WTC11 (cell line): ENCODE data around the gene RPL38.

ENCODE experiments used
- CTCF ChIP-seq: fragments of 200-600 bp; IDR thresholded peaks from 2 replicates; pipeline ENCODE4 v1.8.0; 2022; ENCODE audit warnings: antibody characterized with exemption
- ESRRA ChIP-seq: sonication (generic); formaldehyde crosslinking; IDR thresholded peaks from 2 replicates; pipeline ENCODE4 v1.8.1; 2022; ENCODE audit warnings: mild to moderate bottlenecking, missing genetic modification reagents, borderline replicate concordance
- ETV6 ChIP-seq: sonication (generic); formaldehyde crosslinking; IDR thresholded peaks from 2 replicates; pipeline ENCODE4 v1.8.1; 2022; ENCODE audit warnings: mild to moderate bottlenecking, missing genetic modification reagents
- KAT7 ChIP-seq: sonication (generic); formaldehyde crosslinking; IDR thresholded peaks from 2 replicates; pipeline ENCODE4 v1.8.1; 2023; ENCODE audit warnings: missing genetic modification reagents, mild to moderate bottlenecking, borderline replicate concordance
- ZNF232 ChIP-seq: sonication (generic); formaldehyde crosslinking; IDR thresholded peaks from 2 replicates; pipeline ENCODE4 v1.8.0; 2022; ENCODE audit warnings: mild to moderate bottlenecking, missing genetic modification reagents
- ZNF396 ChIP-seq: fragments of 250-450 bp; sonication (Bioruptor Pico); IDR thresholded peaks from 2 replicates; pipeline ENCODE4 v1.8.0; 2021; ENCODE audit warnings: mild to moderate bottlenecking, moderate library complexity, borderline replicate concordance

- TF ChIP-seq ESRRA (CRISPR knock-in tag) = no peak
- no peak for TF ChIP-seq CTCF
- TF ChIP-seq KAT7 (CRISPR knock-in tag) = no peak
- TF ChIP-seq ZNF232 = no peak
- TF ChIP-seq ZNF396 (CRISPR knock-in tag) = no peak
- no peak for TF ChIP-seq ETV6 (CRISPR knock-in tag)
Observed at GRCh38 chr17:74215342-74215727, 11.9 kb downstream of the RPL38 start.
